OCI-LY3 (cell line): ENCODE measurements around the gene TOM1L2.

Source experiments
- CTCF ChIP-seq: fragments of 200-600, 300-600 bp; sonication (generic); IDR thresholded peaks from 2 replicates; pipeline ENCODE4 v1.5.1; 2014; ENCODE audit warnings: antibody characterized with exemption, low read length, low read depth
- EZH2phosphoT487 ChIP-seq: fragments of 200-600 bp; shearing (Covaris generic); IDR thresholded peaks from 2 replicates; pipeline ENCODE4 v1.6.1; 2018; ENCODE audit warnings: antibody characterized with exemption, mixed run types, low read depth

- TF ChIP-seq CTCF (no peak), EZH2phosphoT487 (no peak)
These were observed 34.2 kb downstream of the TOM1L2 start for GRCh38 chr17:17937958-17938357.
